ENCODE results near the gene ESRRA.
"Not testable (repeated sequence)": the region's sequence is repeated elsewhere in the genome, so short reads cannot be mapped to it uniquely, and the experiment has no call there.

ESRRA gene

GRCh38 chr11:64314146-64314804 is 9.0 kb downstream of the ESRRA start:
- DNase-seq, result no peak

- no peak for DNase-seq
Observed at GRCh38 chr11:64314805-64315561, 9.7 kb downstream of the ESRRA start.

GRCh38 chr11:64315667-64316526 is 10.6 kb downstream of the ESRRA start:
- DNase-seq, result not testable (repeated sequence)

- DNase-seq, result peak; percentile 78
Observed at GRCh38 chr11:64316672-64317324, 11.5 kb downstream of the ESRRA start.

GRCh38 chr11:64317325-64317960 is 12.1 kb downstream of the ESRRA start, which contains the start of gene TRMT112:
TSS of gene TRMT112 (minus strand) at chr11:64317559. CDS start at chr11:64317526, 33 bp downstream.
- DNase-seq, result peak; percentile 99

- DNase-seq, result peak; percentile 99
Observed at GRCh38 chr11:64317961-64318765, 12.8 kb downstream of the ESRRA start, which contains the start of gene PRDX5. TSS of gene PRDX5 (plus strand) at chr11:64318121. CDS start at chr11:64318216, 95 bp downstream.

- DNase-seq, result no peak
Observed at GRCh38 chr11:64318766-64319761, 13.7 kb downstream of the ESRRA start.

- DNase-seq, result no peak
Observed at GRCh38 chr11:64320556-64320955, 15.2 kb downstream of the ESRRA start.

- no peak for DNase-seq
Observed at GRCh38 chr11:64321026-64321425, 15.7 kb downstream of the ESRRA start.

GRCh38 chr11:64321533-64321932 is 16.2 kb downstream of the ESRRA start:
- no peak for DNase-seq

GRCh38 chr11:64322925-64323260 is 17.6 kb downstream of the ESRRA start:
- no peak for DNase-seq

- no peak for DNase-seq
Observed at GRCh38 chr11:64323373-64323772, 18.0 kb downstream of the ESRRA start.

- DNase-seq, result not testable (repeated sequence)
Observed at GRCh38 chr11:64323984-64324383, 18.7 kb downstream of the ESRRA start.

- DNase-seq, result no peak
Observed at GRCh38 chr11:64324692-64325469, 19.6 kb downstream of the ESRRA start.

- no peak for DNase-seq
Observed at GRCh38 chr11:64327375-64327774, 22.1 kb downstream of the ESRRA start.

- no peak for DNase-seq
Observed at GRCh38 chr11:64327993-64328392, 22.7 kb downstream of the ESRRA start.

GRCh38 chr11:64330888-64331287 is 25.6 kb downstream of the ESRRA start:
- no peak for DNase-seq

- DNase-seq, result peak; percentile 94
Observed at GRCh38 chr11:64331569-64332371, 26.4 kb downstream of the ESRRA start.

Data from activated CD4-positive, alpha-beta T cell treated with anti-CD3 and anti-CD28 coated beads, Interleukin-10, Interleukin-2, amounts not matched to agents 100 ng/mL and 50 ng/mL, durations not matched to agents 16 hours and 8 hours (primary cell).